ENCODE measurements around the gene E2F8. TPM values are rescaled to one million over a fixed set of nuclear protein-coding genes. Genes with fewer than 3 reads are reported as not detected.

E2F8 gene
- total RNA-seq, 1 experiment from 2014 or later: 18.4 TPM

DNA sequence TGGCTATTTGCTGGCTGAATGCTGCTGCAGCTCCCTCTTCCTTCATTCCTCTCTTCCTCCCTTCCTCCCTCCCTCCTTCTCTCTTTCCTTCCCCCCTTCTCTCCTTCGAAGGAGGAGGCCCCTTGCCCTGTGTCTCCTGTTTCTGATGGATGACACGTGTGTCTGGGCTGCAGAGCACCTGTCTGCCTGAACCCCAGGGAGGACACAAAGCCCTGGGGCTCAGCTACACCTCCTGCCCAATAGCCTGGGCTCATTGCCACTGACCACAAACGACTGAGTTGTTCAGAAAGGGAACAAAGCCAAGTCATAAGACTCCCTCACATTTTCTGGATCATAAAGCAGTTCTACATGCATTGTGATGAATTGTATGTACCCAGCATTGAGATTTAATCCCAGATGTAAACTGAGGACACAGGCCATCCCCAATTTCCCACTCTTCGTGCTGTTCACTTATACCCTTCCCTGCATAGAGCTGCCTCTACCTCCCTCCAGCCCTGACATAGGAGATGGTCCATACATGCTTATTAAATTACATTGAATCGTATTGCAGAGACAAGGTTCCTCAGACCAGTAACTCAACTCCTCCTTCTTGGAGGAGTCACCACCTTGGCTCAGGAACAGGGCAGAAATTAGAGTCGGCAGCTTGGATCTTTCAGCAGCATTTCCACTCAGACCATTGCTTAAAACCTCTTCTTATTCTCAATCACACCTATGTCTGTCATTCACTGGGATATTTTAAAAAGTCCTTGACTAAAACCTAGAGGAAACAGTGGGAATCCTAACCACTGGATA, 40.1 kb downstream of the E2F8 start:
- H3K9ac ChIP-seq (ENCODE audit: low read length): no peak overlapping the region
- DNase-seq (ENCODE audit: low read depth, low spot score) (no peak), ATAC-seq (no peak)
- RAD21 ChIA-PET (ENCODE audit: low non-redundant PET in 1 of 2, low total read pairs in 2 of 2, uncharacterized antibody in 2 of 2, unreplicated experiment in 2 of 2): no interaction called here
- no peaks in the 10 kb centered on the region for H3K79me2 ChIP-seq (ENCODE audit: insufficient read depth, low read length)
- H3K4me1 ChIP-seq (ENCODE audit: control insufficient read depth in 1 of 2, insufficient read depth in 2 of 2, low read length in 2 of 2): peaks cover 3 to 5% of the 10 kb centered on the region in 2 experiments; a peak in 1 of 4 replicates
- POLR2A ChIA-PET: no interaction called here
- intact Hi-C loops (cut with micrococcal nuclease): no loop called here
- no peak overlapping the region for H3K4me2 ChIP-seq (ENCODE audit: low read length)
- H3K27me3 ChIP-seq (ENCODE audit: insufficient read depth, low read length): peaks cover 6% of the 10 kb centered on the region; the same call in 1 of the 2 replicates
- no peaks in the 10 kb centered on the region for H4K20me1 ChIP-seq (ENCODE audit: insufficient read depth)
- H3K4me3 ChIP-seq (replicated peaks in 1 of 2; ENCODE audit: low read depth in 1 of 2, low read length in 2 of 2): no peak overlapping the region
- TF ChIP-seq POLR2AphosphoS5 (IDR thresholded peaks at IDR 0.05; ENCODE audit: low read depth, low read length) (no peak), RAD21 (IDR thresholded peaks at IDR 0.05; ENCODE audit: low read depth) (no peak), POLR2A (IDR thresholded peaks at IDR 0.05; ENCODE audit: borderline replicate concordance, extremely low read depth, insufficient read depth, insufficient read length) (no peak), YY1 (IDR thresholded peaks at IDR 0.05; ENCODE audit: extremely low read depth, insufficient replicate concordance, low read depth, low read length) (no peak), ZNF274 (IDR thresholded peaks at IDR 0.05; ENCODE audit: low read depth, low read length) (no peak), CEBPB (IDR thresholded peaks at IDR 0.05; ENCODE audit: low read depth) (no peak)
- TF ChIP-seq, protein P1, sequence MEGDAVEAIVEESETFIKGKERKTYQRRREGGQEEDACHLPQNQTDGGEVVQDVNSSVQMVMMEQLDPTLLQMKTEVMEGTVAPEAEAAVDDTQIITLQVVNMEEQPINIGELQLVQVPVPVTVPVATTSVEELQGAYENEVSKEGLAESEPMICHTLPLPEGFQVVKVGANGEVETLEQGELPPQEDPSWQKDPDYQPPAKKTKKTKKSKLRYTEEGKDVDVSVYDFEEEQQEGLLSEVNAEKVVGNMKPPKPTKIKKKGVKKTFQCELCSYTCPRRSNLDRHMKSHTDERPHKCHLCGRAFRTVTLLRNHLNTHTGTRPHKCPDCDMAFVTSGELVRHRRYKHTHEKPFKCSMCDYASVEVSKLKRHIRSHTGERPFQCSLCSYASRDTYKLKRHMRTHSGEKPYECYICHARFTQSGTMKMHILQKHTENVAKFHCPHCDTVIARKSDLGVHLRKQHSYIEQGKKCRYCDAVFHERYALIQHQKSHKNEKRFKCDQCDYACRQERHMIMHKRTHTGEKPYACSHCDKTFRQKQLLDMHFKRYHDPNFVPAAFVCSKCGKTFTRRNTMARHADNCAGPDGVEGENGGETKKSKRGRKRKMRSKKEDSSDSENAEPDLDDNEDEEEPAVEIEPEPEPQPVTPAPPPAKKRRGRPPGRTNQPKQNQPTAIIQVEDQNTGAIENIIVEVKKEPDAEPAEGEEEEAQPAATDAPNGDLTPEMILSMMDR (IDR thresholded peaks at IDR 0.05 in 2 of 3, conservative IDR thresholded peaks at IDR 0.05 in 1 of 3; ENCODE audit: borderline replicate concordance in 1 of 3, insufficient read depth in 1 of 3, low read depth in 2 of 3, low read length in 2 of 3): no peak
- H3K9me3 ChIP-seq (ENCODE audit: control insufficient read depth in 1 of 2, insufficient read depth in 1 of 2, low read depth in 1 of 2, low read length in 2 of 2): no peaks in the 10 kb centered on the region
- no peak overlapping the region for H3K27ac ChIP-seq (ENCODE audit: low read depth, low read length)
- no peaks in the 10 kb centered on the region for H3K36me3 ChIP-seq (ENCODE audit: control insufficient read depth in 1 of 2, insufficient read depth in 2 of 2, low read length in 2 of 2)
- CTCF ChIA-PET: no interaction called here
- H2AFZ ChIP-seq (ENCODE audit: low read depth, low read length, poor library complexity, severe bottlenecking): no peak overlapping the region
- no TSS peak for BruUV-seq (replicated peaks)
- H3K9me2 ChIP-seq (ENCODE audit: insufficient read depth): no peaks in the 10 kb centered on the region

Data from HCT116 (cell line).